Stimulated activated CD8-positive, alpha-beta memory T cell treated with anti-CD3 and anti-CD28 coated beads, Interleukin-15, amount 100 ng/mL, for 1 hour (primary cell): ENCODE results near the gene HNRNPK.

Experiments used
- DNase-seq: peaks from one replicate; pipeline ENCODE4 v3.0.0-alpha.2; 2020; ENCODE audit warnings: low read depth

HNRNPK gene

DNA sequence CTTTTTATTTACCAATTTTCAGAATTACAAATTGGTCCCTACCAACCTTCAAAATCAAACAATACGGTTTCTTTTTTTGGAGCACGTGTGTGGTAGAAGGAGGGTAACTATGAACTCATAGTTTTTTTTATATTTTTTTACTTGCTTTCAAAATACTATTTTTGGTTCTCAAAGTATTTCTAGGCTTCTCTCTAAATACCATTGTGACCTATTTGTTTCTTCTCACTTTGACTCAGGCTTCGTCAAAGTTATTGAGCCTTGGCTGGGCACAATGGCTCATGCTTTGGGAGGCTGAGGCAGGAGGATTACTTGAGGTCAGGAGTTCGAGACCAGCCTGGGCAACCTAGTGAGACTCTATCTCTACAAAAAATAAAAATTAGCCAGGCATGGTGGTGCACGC lies 47.2 kb downstream of the HNRNPK start:
- DNase-seq, result no peak

- DNase-seq, result no peak
These were observed 48.0 kb downstream of the HNRNPK start for GRCh38 chr9:83932011-83932410.

GRCh38 chr9:83930881-83931280 lies 49.1 kb downstream of the HNRNPK start:
- DNase-seq, result no peak

DNA sequence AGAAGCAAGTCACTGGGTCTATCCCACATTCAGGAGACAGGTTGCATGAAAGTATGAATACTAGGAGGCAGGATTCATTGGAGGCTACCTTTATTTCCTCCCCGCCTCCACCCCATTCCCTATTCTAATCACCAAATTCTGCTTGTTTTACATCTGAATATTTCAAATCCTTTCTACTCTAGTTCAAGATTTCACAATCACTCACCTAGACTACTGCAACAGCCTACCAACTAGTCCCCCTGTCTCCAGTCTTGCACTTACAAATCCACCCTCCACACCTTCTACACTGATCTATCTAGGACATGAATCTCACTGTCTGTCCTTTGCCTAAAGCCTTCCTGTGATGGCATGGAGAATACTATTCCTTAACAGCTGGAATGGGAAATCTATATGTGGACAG lies 52.4 kb downstream of the HNRNPK start:
- DNase-seq, result no peak

DNA sequence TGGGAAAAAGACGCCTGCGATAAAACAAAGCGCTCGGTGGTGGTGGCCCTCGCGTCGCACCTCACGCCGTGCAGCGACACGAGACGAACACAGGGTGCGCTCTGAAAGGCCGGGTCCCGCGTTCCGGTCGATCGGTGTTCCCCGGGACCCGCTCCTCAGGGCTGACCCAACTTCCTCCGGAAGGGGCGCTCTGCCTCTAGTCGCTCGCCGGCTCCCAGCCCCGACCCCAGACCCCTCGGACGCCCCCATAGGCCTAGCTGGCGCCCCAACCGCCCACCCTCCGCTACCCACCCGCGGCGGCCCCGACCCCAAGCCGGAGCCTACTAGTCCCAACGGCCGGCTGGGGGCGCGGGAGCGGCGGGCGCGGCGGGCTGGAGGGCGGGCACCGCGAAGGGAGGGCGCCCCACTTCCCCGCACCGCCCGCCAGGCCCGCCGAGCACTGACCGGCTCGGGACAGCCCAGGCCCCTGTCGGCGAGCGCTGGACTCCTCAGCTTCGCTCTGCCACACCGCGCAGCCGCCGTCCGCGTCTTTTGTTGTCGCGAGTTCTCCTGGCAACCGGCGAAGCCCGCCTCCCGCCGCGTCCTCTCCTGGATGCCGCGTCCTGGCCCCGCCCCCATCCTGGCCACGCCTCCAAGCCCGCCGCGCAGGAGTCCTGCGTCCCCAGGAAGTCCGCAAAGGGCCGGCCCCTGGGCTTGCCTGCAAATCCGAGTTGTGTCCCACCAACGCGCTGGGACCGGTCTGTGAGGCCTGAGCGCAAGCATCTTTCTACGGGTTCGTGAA lies 58.9 kb downstream of the HNRNPK start, which contains the start of gene KIF27:
Gene KIF27, minus strand, starts transcription at position 506 of the 781 bp plus-strand sequence. CDS start 5,841 bp downstream, outside the sequence.
- DNase-seq, result peak; percentile 89

DNA sequence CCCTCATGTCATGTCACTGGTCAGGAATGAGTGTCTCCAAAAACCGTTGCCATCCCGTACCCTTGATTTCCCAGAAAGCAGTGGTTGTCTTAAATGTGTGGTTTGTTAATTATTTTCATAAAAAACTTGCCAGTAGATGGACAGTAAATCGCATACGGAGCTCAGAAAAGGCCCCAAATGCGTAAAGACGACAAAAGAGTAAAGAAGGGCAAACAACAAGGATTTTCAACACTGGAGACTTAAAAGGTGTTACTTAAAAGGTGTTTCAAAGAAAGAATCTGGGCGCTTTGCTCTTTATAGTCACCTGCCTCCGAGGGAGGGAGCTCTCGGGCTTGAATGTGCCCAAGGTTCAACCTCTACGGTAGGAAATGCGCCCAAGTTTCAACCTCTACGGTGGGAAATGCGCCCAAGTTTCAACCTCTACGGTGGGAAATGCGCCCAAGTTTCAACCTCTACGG lies 59.5 kb downstream of the HNRNPK start:
- DNase-seq, result no peak

DNA sequence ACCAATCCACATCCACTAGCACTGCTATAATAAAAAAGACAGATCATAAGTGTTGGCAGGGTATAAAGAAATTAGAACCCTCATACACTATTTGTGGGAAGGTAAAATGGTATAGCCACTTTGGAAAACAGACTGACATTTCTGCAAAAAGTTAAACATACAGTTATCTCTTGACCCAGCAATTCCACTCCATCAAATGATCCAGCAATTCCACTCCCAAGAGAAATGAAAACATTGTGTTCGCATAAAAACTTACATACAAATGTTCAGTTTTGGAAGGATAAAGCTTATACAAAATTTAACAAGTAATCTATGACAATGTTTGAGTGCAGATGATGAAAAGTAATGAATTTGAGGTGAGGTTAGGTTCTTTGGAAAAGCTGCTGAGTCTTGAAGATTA lies 60.9 kb downstream of the HNRNPK start:
- no peak for DNase-seq
